ENCODE results near the gene SLC22A25. TPM values are rescaled to one million over a fixed set of nuclear protein-coding genes. Genes with fewer than 3 reads are reported as not detected.

The SLC22A25 gene
- total and polyA plus RNA-seq, 2 of the 13 experiments (the other 11 are each of a cell fraction or from before 2014, with no cell fraction given) = 0.18 to 0.42 TPM

DNA sequence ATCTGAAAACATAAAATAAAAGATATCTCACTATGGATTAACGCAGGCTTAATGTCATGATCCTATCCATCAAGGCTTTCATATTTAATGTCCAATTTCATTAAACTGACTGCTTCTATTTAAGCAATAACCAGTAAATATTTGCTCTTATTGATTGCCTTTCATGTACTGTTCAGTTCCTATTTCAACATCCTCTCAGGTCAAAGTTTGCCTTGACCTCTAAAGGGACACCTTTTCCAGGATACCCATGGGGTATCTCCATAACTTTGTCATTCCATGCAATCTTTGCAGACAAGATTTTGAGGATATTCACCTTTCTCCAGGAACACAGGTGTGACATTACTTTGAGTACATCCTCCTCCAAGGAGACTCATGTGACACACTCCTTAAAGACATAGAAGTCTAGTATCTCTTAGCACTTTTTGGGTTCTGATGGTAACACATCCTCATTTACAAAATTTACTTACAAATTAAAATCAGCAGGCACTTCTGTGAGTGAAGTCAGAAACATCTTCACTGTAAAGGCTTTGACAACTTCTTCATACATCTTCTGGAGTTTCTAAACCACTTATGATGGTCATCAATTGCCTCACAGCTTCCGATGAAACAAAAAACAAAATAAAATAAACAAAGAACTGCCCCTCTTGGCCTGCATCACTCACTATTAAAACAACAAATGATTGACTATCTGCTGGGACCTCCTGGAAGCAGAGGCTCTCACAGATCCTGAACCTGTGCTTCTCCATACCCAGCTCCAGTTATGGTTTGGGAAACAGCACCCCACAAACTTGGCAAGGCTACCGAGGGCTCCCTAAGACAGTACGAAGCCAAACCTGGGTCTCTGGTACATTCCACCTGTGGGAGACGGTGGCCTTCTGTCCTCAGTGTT is 7.0 kb upstream of the SLC22A25 start (continued):
- TF ChIP-seq ZNF549 (CRISPR knock-in tag; IDR thresholded peaks at IDR 0.05) = no peak
- no peak for TF ChIP-seq ZBTB21 (CRISPR knock-in tag; IDR thresholded peaks at IDR 0.05)
- TF ChIP-seq EZH2 (conservative IDR thresholded peaks at IDR 0.05; ENCODE audit: low read depth, low read length) = no peak
- TF ChIP-seq MAFK (conservative IDR thresholded peaks at IDR 0.05 in 1 of 2, IDR thresholded peaks at IDR 0.05 in 1 of 2; ENCODE audit: low read length in 2 of 2) = no peak
- TF ChIP-seq ZNF44 (CRISPR knock-in tag; IDR thresholded peaks at IDR 0.05) = no peak
- TF ChIP-seq RXRA (CRISPR knock-in tag; IDR thresholded peaks at IDR 0.05) = no peak; the same call in 1 of the 2 replicates
- no peak for TF ChIP-seq ZBTB40 (IDR thresholded peaks at IDR 0.05)
- no peak; the same call in 1 of the 2 replicates for TF ChIP-seq ZBTB40 (CRISPR knock-in tag; IDR thresholded peaks at IDR 0.05)
- TF ChIP-seq MTF1 (CRISPR knock-in tag; IDR thresholded peaks at IDR 0.05) = no peak
- TF ChIP-seq ZNF780A (CRISPR knock-in tag; IDR thresholded peaks at IDR 0.05) = no peak
- no peak for TF ChIP-seq ZNF574 (CRISPR knock-in tag; IDR thresholded peaks at IDR 0.05)
- no peak for TF ChIP-seq GTF3A (CRISPR knock-in tag; conservative IDR thresholded peaks at IDR 0.05)
- TF ChIP-seq ZNF33A (CRISPR knock-in tag; IDR thresholded peaks at IDR 0.05; ENCODE audit: borderline replicate concordance) = no peak
- TF ChIP-seq HMGXB4 (CRISPR knock-in tag; IDR thresholded peaks at IDR 0.05; ENCODE audit: borderline replicate concordance in 1 of 2, low read depth in 1 of 2) = no peak
- TF ChIP-seq ZNF138 (CRISPR knock-in tag; IDR thresholded peaks at IDR 0.05; ENCODE audit: low read depth) = no peak

All from HepG2 (cell line).